K562 (cell line): ENCODE data around the gene TGM5.

Source experiments
- EZH2 ChIP-seq: IDR thresholded peaks from 2 replicates; pipeline ENCODE4 v1.6.1; 2012; ENCODE audit warnings: low read depth, mild to moderate bottlenecking, inconsistent platforms, low read length, borderline replicate concordance
- HNRNPH1 ChIP-seq: fragments of 200-400 bp; formaldehyde crosslinking; optimal IDR thresholded peaks from 2 replicates; pipeline ENCODE3; 2017; ENCODE audit warnings: low read depth, mild to moderate bottlenecking, low read length, moderate library complexity
- SREBF2 ChIP-seq: sonication (generic); formaldehyde crosslinking; IDR thresholded peaks from 2 replicates; pipeline ENCODE4 v1.4.0; 2020; ENCODE audit warnings: mild to moderate bottlenecking, missing genetic modification reagents

GRCh38 chr15:43194795-43195194 is 71.9 kb downstream of the TGM5 start:
- no peak for TF ChIP-seq HNRNPH1
- TF ChIP-seq EZH2, result no peak
- no peak for TF ChIP-seq SREBF2 (CRISPR knock-in tag)
